Measurements from ENCODE around the gene NFIX.

Gene NFIX

DNA sequence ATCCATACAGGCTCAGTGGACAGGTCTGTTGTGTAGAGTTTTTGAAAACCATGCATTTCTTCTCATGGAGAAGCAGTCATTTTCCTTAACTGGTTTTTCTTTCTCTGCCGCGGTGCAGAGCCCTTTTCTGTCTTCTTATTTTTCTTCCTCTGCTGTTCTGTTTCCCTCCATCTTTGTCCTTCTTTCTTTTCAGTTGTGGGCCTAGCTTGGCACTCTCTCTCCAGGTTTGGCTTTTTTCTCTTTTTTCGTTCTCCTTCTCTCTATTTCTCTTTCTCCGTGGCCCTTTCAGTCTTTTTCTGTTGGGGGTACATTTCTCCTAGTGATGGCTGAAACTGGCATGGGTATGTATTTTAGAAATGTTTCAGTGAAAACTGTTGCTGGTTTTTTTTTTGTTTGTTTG lies 24.1 kb downstream of the NFIX start:
- DNase-seq (ENCODE audit: low read depth in 2 of 3, low spot score in 1 of 3), result no peak

DNA sequence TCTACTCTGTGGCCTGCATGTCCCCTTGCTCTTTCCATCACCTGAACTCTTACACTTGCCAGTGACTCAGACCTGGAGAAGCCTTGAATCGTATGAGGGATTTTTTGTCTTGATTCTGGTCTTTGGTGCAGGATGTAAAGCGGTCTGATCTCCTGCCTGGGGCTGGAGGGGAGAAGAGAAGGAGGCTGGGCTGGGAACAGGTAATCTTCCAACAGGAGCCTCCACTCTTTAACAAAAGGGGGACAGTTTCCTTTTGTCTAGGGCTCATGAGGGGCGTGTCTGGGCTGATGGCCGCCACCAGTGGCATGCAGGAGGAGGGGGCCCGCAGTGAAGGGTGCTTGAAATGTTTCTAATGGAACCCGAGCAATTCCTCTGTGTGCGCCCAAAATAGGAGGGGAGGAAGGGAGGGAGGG lies 24.7 kb downstream of the NFIX start:
- no peak for DNase-seq (ENCODE audit: low read depth in 2 of 3, low spot score in 1 of 3)

DNA sequence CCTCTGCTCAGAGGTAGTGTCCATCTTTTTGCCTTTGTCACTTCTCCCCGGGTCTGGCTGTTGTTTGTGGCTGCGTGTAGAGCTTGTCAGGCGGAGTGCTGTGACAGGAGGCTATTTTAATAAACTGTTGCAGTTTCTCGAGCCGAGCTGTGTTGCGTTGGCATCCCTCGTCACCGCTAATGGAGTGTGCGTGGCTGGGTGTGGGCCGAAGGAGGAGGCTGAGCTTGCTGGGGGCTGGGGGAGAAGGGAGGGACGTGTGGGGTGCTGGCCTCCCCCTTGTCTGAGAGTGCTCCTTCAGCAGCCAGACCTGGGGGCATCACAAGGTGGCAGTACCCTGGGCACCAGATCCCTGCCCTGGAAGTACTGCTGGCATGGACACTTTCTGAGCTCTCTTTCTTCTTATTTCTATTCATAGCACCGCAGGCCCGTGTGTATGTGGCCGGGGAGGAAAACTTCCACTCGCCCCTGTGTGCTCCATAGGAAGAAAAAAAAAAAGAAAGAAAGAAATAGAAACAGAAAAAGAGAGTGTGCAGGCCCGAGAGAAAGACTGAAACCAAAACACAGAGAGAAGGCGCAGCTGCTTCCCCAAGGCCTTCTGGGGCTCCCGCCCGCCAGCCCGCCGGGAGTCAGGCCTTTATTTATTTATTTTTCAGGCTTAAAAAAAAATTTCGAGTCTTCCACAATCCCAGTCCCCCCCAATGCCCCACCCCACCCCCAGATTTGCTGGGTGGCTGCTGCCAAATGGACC lies 27.0 kb downstream of the NFIX start:
- DNase-seq (ENCODE audit: low read depth in 2 of 3, low spot score in 1 of 3), result no peak

DNA sequence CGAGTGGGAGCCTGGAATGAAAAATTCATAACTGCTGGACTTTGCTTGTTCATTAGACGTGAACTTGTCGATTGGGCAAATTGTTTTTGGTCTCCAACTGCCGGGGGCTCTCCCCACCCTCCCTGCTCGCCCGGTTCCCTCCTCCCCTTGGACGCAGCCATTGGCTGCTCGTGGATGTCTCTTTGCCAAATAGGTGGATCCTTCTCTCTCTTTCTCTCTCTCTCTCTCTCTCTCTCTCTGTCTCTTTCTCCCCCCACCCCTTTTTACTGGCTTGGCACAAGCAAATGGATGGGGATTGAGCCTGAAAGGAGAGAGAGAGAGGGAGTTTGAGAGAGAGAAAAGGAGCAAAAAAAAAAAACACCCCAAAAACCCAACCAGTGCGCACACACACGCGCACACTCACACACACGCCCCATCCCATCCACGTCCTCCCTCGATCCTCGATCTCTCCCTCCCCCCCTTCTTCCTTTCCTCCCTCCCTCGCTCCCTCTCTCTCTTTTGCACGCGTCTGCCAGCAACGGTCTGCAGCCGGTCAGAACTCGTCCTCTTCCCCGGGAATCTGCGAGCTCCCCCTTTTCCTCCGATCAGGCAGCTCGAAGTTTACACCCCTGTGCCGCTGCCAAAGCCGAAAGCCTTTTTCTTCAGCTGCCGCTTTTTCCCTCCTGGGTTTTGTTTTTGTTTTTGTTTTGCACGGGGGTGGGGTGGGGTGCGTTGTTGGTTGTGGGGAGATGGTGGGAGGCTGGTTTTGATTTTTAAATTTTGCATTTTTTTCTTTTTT lies 27.8 kb downstream of the NFIX start:
- DNase-seq (ENCODE audit: low read depth in 2 of 3, low spot score in 1 of 3), result no peak

DNA sequence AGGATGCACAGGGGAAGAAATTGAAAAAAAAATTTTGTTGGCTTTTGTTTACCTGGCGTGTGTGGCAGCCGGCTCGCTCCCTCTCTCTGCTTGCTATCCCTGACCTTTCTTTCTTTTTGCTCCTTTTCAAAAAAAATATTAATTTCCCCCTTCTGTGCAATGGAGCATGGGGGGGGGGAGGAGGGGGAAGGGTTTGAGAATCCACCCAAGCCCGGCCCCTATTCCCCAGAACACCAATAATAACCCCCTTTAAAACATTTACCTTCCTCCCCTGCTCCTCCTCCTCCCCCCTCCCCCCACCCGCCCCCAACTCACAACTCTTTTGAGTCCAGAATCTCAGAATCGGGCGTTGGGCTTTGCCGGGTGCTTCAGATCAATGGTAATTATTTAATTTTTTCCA lies 28.4 kb downstream of the NFIX start:
- DNase-seq (ENCODE audit: low read depth in 2 of 3, low spot score in 1 of 3), result no peak

DNA sequence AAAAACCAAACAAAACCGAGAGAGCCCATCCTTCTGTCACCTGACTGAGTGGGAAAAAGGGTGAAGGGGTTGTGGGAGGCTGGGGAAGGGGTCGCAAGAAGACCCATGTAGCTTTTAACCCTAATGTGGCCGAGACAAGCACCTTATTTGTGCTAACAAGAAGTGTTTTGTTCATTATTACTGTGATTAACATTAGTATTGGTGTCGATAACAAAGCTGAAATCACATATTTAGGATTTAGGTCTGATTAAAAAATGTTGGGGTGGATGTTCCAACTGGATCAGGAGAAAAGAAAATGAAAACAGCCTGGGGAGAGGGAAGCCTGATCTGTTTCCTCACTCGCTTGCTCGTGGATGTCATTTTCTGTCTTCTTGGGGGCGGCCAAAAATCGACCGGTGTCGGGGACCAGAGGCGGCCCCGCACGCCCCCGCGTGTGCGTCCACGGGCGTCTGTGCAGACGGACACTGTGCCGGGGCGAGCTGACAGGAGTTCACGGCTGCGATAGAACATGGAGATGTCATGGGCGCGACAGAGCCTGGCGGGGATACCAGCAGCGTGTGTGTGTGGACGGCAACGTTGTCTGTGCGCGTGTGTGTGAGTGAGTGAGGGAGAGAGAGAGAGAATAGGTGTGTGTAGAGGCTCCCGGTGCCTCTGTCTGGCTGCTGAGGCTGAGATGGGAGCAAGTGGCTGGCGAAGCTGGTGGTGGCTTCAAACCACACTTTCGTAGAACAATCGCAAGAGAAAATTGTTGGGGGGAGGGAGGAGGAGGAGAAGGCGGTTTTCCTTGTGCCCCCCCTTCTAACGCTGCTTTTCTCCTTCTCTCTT lies 29.1 kb downstream of the NFIX start:
- no peak for DNase-seq (ENCODE audit: low read depth in 2 of 3, low spot score in 1 of 3)

DNA sequence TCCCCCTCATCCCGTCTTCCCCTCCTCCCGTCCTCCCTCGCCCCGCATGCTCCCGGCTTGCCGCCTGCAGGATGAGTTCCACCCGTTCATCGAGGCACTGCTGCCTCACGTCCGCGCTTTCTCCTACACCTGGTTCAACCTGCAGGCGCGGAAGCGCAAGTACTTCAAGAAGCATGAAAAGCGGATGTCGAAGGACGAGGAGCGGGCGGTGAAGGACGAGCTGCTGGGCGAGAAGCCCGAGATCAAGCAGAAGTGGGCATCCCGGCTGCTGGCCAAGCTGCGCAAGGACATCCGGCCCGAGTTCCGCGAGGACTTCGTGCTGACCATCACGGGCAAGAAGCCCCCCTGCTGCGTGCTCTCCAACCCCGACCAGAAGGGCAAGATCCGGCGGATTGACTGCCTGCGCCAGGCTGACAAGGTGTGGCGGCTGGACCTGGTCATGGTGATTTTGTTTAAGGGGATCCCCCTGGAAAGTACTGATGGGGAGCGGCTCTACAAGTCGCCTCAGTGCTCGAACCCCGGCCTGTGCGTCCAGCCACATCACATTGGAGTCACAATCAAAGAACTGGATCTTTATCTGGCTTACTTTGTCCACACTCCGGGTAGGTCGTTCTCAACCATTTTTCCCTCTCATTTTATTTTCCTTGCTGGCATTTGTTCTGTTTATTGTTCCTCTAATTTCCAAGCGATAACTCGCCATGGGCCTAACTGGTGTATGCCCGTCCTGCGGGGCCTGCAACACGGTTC lies 29.8 kb downstream of the NFIX start:
- DNase-seq (ENCODE audit: low read depth in 2 of 3, low spot score in 1 of 3), result no peak

DNA sequence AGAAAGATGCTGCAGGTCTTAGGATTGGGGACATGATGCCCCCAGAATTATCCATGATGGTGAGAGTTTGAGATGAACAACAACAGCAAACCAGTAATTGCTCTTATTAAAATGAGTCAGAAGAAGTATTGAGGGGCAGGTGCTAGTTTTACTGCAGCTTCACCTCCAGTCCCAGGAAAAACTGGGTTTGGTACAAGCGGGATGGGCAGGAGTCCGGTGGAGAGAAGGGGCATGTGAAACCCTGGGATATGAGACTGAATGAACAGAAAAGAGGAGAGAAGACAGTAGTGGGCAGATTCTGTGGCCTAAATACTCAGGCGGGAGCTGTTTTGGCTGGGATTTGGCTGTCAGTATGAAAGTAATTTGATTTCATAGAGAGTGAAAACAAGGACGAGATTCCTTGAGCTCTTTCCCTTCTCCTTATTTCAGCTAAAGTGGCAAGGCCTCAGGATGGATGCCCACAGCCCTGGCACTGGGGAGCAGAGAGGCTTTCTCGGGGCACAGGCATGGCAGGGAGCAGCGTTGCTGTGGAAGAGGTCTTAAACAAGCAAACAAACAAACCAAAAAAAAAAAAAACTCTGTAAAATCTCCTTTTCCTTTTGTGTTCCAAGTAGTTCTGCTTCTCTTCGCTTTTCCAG lies 30.7 kb downstream of the NFIX start:
- DNase-seq (ENCODE audit: low read depth in 2 of 3, low spot score in 1 of 3), result no peak

DNA sequence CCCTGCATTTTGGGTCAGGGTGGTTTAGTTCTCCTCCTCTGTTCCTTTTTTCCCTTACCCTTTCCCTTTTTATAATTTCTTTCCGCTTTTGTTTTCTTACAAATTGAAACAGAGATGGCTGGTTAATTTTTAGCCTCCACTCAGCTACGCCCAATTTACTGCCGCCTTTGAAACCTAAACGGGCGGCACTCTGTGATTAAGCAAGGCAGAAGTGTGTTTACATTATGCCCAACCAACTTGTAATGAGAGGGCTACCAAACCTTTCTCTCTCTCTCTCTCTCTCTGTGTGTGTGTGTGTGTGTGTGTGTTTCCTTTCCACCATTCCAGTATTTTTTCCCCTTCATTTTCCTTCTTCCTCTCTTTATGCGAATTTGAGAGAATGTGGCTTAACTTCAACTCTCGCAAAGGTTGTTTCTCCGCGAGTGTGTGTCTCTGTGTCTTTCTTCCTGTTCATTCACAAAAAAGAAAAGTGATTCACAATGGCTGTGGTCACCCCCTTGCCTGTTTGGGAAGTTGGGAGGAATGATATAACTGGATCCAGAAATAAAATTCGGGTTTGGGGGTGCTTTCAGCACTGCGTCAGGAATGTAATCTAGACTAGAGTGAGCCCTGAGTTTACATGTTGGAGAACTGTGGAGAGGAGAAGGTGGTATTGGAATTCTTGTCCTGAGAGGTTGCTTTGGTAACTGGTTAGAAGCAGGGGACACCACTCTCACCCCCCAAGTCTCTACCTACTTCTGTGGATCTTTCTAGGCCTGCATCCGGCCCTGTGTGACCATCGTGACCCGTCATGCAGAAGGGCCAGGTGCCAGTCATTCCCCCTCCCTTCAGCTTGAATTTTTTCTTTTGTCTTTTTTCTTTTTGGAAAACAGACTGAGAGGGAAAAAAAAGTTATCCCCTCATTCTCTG lies 31.4 kb downstream of the NFIX start:
- no peak for DNase-seq (ENCODE audit: low read depth in 2 of 3, low spot score in 1 of 3)

DNA sequence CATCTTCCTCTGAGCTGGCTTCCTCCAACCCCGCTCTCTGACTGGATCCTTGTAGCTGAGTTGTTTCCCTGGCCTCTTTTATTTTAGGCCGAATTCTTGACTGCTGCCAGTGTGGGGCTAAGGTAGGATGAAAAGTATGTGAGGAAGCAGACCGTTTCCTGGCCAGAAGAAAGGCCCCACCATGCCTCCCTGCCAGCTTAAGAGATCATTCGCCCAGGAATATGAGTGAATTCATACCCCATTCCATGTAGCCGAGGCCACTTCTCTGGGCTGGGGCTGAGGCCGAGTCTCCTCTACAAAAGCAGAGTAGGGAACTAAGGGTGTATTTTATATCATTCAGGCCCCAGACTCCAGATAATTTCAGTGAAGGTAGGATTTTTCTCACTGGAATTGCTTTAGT lies 32.3 kb downstream of the NFIX start:
- DNase-seq (ENCODE audit: low read depth in 2 of 3, low spot score in 1 of 3), result no peak

DNA sequence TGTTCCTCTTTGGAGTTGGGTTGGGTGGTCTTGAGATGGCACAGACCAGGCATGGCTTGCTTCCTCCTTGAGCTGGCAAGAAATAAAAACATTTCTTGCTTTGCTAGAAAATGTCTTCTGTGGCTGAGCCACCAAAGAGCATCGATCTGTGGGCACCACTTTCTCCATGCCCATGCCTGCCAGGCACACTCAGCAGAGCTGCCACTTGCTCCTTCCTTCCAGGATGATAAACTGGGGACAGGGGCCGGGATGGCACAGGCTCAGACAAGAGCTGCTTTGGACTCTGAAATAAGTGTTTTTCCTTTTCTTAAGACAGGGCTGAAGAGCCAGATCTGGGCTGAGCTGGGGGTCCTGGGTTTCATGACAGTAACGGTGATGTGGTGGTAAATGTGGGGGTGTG lies 32.8 kb downstream of the NFIX start:
- DNase-seq (ENCODE audit: low read depth in 2 of 3, low spot score in 1 of 3), result no peak

DNA sequence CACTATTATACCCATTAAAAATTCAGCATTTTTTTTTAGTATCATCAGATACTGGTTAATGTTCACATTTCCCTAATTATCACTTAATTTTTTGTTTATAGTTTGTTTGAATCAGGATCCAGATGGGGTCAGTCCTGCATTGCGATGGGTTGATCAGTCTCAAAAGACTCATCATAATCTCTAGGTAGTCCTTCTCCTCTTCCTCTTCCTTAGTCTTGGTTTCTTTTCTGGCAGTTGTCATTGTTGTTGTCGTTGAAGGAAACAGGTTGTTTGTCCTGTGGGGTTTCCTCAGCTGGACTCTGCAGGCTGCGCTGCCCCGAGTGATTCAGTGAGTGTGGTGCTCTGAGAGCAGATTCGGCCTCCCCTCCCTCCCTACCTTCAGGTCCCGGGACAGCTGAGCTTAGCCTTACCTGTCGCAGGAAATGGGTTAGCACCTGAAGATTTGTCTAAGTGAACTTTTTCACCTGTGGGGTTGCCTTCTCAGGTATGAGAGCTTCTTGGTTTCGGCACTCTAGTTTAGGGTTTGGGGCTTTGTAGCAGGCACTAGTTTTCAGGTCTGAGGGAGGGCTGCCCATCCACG lies 34.1 kb downstream of the NFIX start:
- no peak for DNase-seq (ENCODE audit: low read depth in 2 of 3, low spot score in 1 of 3)

DNA sequence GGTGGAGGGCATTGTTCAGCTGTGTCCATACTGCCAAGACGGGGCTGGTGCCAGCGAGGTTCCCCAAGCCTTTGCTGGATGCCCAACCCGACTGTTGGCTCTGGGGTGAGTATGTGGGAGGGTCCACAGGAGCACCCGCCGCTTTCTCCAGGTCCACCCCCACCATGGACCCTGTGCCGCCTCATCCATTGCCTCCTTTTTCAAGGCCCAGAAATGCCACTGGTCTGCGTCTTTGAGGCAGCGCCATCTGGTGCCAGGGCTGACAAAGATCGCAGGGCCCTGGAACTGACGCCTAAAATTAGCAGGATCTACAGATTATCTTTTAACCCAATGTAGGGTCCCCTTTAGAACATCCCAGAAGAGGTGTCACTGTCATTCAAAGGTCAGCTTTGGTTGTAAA lies 34.6 kb downstream of the NFIX start:
- DNase-seq (ENCODE audit: low read depth in 2 of 3, low spot score in 1 of 3), result no peak

DNA sequence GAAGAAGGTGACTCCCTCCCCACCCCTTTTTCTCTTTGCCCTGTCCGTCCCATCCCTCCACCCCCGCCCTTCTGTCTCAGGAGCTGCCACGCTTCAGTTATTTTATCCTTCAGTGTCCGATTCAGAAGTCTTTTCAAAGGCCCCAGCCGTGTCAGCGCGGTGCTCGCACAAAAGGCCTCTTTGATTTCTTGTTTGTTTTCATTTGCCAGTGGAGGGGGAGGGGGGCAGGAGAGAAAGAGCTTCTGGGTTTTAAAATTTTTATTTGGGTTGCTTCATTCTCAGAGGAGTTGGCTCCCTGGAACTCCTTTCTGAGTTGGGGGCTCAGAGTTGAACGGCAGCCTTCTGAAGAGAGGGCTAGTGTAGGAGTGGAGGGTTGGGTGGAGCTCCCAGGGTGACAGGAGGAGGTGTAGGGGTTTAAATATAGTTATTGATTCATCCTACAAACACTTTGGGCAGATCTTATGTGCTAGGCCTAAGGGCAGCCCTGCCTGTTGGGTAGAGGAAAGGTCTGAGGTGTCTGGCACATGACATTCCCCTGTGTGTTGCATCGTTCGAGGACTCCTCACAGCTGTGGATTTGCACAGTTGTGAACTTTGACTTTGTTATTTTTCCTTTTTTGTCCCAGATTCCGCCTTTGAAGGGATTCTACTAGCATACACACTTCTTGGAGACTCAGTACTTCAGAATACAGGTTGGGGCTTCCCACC lies 36.8 kb downstream of the NFIX start:
- no peak for DNase-seq (ENCODE audit: low read depth in 2 of 3, low spot score in 1 of 3)

DNA sequence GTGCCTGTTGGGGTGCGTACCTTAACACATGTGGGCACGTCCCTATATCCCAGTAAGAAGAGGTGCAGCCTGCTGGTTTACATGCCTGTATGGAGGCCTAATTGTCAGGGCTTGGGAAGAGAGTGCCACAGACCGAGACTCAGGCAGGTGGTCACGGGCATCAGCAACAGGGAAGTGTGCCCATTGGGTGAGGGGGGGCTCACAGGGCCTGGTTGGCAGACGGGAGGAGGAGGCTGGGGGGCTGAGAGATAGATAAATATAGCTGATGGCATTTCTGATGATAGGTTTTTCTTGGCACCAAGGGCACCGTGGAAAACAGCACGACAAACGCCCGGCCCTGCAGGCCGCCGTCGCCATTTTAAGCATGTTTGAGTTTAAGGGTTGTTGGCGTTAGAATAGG lies 37.6 kb downstream of the NFIX start:
- no peak for DNase-seq (ENCODE audit: low read depth in 2 of 3, low spot score in 1 of 3)

DNA sequence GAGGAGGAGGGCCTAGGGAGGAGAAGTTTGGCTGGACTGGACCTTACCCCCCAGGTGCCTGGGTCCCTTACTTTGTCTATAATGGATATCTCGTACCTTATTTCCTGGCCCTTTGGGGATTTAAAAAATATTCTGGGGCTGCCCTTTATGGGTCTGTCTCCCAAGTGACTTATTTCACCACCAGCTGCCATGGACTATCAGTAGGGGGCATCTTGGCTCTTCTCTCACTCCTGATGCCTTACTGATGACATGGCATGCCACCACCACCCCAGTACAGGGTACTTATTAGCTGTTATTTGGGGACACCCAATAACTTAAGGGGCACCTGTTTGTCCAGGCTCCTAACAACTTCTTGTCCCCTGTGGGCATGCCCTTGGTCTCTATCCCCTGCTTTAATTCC lies 38.0 kb downstream of the NFIX start:
- DNase-seq (ENCODE audit: low read depth in 2 of 3, low spot score in 1 of 3), result no peak

DNA sequence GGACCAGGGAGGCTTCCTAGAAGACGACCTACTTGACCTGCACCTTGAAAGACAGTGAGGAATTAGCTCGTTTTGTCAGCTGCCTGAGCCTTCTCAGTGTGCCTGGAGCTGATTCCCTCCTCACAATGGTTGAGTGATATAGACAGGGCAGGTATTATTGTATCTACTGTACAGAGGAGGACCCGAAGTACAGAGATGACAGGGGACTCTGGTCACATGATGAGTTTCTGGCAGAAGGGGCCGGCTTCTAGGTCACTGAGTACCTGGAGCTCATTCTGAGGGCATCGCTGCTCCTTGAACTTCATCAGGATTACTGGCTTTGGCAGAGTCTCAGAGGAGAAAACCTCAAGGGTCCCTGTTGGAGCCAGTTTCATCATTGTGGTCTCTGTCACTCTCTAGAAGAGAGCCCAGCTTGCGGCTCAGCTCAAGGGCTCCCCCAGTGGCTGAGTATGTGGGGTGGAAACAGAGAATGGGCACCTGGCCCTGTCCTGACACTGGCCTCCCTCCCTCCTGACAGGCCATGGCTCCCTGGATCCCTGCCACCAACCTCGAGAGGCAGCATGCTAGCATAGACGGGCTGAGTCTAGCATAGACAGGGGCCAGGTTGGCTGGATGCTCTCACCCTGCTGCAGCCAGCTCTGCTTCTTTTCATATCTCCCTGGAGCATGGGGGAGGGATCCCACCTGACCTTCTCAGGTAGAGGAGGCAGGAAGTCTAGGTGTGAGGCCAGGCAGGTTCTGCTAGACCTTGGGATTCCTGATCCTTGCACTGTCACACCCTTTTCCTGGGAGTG lies 38.7 kb downstream of the NFIX start:
- peak in 2 of 3 donors; percentile 33 to 42 for DNase-seq (ENCODE audit: low read depth in 2 of 3, low spot score in 1 of 3)

DNA sequence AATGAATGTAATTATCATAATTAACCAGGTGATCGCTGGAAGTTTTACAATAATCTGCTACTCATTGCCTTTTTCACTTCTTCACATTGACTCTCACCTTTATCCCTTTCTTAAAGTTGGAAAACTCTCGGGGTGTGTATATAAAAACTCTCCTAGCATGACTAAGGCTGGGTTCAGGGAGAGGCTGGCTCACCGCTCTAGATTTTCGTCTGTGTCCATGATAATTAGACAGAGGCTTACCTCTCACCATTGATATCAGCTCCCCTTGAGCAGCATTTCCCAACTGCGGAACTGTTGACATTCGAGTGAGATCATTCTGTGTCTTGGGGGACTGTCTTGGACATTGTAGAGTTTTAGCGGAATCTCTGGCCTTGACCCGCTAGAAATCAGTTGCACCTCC lies 39.4 kb downstream of the NFIX start:
- no peak for DNase-seq (ENCODE audit: low read depth in 2 of 3, low spot score in 1 of 3)

Data from stimulated activated CD4-positive, alpha-beta T cell treated with anti-CD3 and anti-CD28 coated beads, Interleukin-12 subunit alpha, Interleukin-12 subunit beta, amount 100 ng/mL, for 48 hours (primary cell).